GM12878 (cell line): ENCODE data around the gene CAMK2G.

ENCODE experiments used
- EZH2 ChIP-seq: IDR thresholded peaks from 2 replicates; pipeline ENCODE4 v1.6.1; 2012; ENCODE audit warnings: low read depth, mild to moderate bottlenecking, control low read depth, inconsistent platforms, low read length, borderline replicate concordance; ENCODE audit not compliant: control insufficient read depth
- JUNB ChIP-seq: IDR thresholded peaks from 2 replicates; pipeline ENCODE4 v1.6.1; 2016; ENCODE audit warnings: antibody characterized with exemption, mild to moderate bottlenecking
- NFYB ChIP-seq: IDR thresholded peaks from 2 replicates; pipeline ENCODE4 v1.6.1; 2011; ENCODE audit warnings: low read depth, mild to moderate bottlenecking, low read length, improper control_type of control experiment, moderate library complexity; ENCODE audit not compliant: insufficient read depth
- RFX5 ChIP-seq: IDR thresholded peaks from 2 replicates; pipeline ENCODE4 v1.6.1; 2011; ENCODE audit warnings: low read depth, low read length, improper control_type of control experiment
- TF ChIP-seq, protein P1 (sequence below), 3 experiments: IDR thresholded peaks in 2 of 3; conservative IDR thresholded peaks in 1 of 3; 2 replicates each; pipeline ENCODE4 v1.5.1; 2011; ENCODE audit warnings: low read depth in 3 of 3, low read length in 3 of 3, mild to moderate bottlenecking in 3 of 3, control low read depth in 2 of 3, moderate library complexity in 2 of 3, inconsistent platforms in 1 of 3, mixed read lengths in 1 of 3; ENCODE audit not compliant: control insufficient read depth in 2 of 3, insufficient read depth in 1 of 3; ENCODE audit errors: extremely low read depth in 1 of 3
- TF ChIP-seq, protein P2 (sequence below): fragments of 450-650 bp; IDR thresholded peaks from 2 replicates; pipeline ENCODE4 v1.6.1; 2018; ENCODE audit warnings: mild to moderate bottlenecking, low read depth, moderate library complexity; ENCODE audit not compliant: partially characterized antibody

DNA sequence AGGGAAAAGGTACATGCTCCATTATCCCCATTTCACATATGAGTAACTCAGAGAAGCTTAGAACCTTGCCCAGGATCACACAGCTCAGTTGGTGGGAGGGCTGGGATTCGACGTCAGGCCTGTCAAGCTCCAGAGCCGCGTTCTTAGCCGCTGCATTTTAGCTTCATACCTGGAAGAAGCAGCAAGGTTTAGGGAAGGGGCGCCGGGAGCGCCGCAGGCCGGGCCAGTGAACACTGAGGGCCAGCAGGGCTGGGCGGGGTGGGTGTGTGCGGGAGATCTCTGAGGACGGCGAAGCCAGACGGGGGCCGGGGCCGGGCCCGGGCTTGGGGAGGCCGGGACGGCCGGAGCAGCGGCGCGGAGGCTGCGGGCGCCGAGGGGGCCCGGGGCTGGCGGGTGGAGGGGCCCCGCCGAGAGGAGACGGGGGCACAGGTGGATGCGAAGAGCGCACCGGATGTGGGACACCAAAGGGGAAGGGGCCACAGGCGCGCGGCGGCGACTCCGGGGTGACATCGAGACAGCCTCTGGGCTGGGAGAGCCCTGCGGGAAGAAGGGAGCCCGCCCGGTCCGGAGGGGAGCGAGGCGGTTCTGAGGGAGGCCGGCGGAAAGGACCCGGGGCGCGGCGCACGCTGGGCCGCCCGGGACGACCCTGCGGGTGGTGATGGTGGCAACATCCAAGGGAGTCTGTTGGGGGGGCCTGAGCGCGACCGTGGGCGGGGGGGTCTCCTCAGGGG is 63.5 kb downstream of the CAMK2G start:
- TF ChIP-seq JUNB (no peak), EZH2 (no peak), RFX5 (no peak), NFYB (no peak)
- TF ChIP-seq, protein P1, sequence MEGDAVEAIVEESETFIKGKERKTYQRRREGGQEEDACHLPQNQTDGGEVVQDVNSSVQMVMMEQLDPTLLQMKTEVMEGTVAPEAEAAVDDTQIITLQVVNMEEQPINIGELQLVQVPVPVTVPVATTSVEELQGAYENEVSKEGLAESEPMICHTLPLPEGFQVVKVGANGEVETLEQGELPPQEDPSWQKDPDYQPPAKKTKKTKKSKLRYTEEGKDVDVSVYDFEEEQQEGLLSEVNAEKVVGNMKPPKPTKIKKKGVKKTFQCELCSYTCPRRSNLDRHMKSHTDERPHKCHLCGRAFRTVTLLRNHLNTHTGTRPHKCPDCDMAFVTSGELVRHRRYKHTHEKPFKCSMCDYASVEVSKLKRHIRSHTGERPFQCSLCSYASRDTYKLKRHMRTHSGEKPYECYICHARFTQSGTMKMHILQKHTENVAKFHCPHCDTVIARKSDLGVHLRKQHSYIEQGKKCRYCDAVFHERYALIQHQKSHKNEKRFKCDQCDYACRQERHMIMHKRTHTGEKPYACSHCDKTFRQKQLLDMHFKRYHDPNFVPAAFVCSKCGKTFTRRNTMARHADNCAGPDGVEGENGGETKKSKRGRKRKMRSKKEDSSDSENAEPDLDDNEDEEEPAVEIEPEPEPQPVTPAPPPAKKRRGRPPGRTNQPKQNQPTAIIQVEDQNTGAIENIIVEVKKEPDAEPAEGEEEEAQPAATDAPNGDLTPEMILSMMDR (IDR thresholded peaks at IDR 0.05 in 2 of 3, conservative IDR thresholded peaks at IDR 0.05 in 1 of 3; ENCODE audit: control insufficient read depth in 2 of 3, extremely low read depth in 1 of 3, insufficient read depth in 1 of 3, low read depth in 3 of 3, low read length in 3 of 3): no peak
- TF ChIP-seq, protein P2, sequence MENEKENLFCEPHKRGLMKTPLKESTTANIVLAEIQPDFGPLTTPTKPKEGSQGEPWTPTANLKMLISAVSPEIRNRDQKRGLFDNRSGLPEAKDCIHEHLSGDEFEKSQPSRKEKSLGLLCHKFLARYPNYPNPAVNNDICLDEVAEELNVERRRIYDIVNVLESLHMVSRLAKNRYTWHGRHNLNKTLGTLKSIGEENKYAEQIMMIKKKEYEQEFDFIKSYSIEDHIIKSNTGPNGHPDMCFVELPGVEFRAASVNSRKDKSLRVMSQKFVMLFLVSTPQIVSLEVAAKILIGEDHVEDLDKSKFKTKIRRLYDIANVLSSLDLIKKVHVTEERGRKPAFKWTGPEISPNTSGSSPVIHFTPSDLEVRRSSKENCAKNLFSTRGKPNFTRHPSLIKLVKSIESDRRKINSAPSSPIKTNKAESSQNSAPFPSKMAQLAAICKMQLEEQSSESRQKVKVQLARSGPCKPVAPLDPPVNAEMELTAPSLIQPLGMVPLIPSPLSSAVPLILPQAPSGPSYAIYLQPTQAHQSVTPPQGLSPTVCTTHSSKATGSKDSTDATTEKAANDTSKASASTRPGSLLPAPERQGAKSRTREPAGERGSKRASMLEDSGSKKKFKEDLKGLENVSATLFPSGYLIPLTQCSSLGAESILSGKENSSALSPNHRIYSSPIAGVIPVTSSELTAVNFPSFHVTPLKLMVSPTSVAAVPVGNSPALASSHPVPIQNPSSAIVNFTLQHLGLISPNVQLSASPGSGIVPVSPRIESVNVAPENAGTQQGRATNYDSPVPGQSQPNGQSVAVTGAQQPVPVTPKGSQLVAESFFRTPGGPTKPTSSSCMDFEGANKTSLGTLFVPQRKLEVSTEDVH: no peak
